ENCODE measurements around the gene TMPRSS13.

Gene TMPRSS13

DNA sequence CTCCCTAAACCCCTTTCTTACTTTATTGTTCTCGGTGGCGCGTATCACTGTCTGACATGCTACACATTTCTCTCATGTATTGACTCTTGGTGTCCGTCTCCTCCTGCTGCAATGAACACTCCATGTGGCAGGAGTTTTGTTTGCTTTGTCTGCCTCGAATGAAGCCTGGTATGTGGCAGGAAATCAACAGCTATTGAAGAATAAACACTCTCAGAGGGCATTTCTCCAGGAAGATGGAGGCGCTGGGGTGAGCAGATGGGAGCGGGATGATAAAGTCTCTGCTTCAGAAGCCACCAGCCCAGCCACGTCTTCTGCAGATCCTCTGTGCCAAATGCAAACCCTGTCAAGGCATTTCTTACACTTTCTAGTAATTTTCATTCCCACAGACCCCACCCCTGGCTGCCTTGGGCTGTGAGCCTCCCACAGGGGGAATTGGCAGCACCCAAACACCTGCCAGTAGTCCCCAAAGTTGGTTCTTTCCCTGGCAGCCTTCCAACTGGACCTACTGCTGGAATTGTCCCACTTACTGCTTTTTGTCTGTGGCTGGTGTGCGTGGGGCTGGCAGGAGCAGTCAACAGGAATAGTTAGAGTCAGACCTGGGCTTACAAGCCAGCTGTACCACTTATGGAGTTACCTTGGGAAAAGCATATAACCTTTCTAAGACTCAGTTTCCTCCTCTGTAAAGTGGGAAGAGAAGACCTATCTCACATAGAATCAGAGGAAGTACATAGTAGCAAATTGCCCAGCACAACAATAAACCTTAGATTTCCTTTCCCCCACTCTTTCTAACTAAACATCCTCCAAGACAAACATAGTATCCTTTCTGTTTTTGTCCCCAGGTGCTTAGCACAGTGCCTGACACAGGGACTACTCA is 43.7 kb upstream of the TMPRSS13 start:
- TF ChIP-seq ZFX (IDR thresholded peaks at IDR 0.05; ENCODE audit: borderline replicate concordance), result no peak
- TF ChIP-seq, protein P1, sequence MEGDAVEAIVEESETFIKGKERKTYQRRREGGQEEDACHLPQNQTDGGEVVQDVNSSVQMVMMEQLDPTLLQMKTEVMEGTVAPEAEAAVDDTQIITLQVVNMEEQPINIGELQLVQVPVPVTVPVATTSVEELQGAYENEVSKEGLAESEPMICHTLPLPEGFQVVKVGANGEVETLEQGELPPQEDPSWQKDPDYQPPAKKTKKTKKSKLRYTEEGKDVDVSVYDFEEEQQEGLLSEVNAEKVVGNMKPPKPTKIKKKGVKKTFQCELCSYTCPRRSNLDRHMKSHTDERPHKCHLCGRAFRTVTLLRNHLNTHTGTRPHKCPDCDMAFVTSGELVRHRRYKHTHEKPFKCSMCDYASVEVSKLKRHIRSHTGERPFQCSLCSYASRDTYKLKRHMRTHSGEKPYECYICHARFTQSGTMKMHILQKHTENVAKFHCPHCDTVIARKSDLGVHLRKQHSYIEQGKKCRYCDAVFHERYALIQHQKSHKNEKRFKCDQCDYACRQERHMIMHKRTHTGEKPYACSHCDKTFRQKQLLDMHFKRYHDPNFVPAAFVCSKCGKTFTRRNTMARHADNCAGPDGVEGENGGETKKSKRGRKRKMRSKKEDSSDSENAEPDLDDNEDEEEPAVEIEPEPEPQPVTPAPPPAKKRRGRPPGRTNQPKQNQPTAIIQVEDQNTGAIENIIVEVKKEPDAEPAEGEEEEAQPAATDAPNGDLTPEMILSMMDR (IDR thresholded peaks at IDR 0.05), result no peak
- no peak overlapping the region for H3K27ac ChIP-seq

DNA sequence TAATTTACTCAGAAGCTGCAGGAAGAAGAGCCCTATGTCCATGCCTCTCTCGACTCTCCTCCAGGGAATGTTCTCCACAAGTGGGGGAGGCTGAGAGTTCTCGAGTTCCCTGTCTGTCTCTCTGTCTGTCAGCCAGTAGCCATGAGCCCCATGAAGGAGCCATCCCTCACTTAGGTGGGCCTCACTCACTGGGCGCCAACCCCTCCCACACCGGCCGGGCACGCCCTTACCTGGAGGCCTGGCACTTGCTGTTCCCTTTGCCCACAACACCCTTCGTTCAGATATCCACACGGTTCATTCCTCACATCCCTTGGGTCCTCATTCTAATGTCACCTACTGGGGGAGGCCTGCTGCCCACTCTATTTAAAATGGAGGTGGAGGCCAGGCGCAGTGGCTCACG is 42.8 kb upstream of the TMPRSS13 start:
- no peak overlapping the region for H3K27ac ChIP-seq
- TF ChIP-seq ZFX (IDR thresholded peaks at IDR 0.05; ENCODE audit: borderline replicate concordance), result no peak
- TF ChIP-seq, protein P1 (IDR thresholded peaks at IDR 0.05), result no peak

DNA sequence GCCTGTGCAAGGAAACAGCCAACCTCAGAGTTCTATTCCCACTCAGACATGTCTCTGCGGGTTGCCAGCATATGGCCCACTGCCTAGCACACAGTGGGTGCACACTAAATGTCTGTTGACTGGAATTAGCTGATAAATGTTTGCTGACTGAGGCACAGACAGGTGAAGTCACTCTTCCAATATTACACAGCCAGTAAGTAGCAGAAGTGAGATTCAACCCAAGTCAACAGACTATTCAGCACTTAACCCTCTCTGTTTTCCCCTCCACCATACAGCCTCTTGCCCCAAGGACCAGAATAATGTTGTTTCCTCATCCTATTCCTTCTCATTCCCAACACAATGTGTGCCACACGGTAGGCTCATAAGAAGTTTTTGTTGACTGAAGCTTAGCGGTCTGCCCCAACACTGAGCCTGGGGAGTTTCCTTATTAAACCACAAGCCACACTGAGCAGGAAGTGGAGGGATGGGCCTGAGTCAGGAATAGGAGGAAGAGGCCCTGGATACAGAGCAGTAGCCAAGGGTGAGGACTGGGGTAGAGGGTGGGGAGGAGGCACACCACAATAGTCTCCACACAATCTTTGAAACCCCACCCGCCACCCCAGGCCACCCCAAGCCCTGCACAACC is 41.3 kb upstream of the TMPRSS13 start:
- H3K27ac ChIP-seq, result no peak overlapping the region
- no peak for TF ChIP-seq ZFX (IDR thresholded peaks at IDR 0.05; ENCODE audit: borderline replicate concordance)
- TF ChIP-seq, protein P1 (IDR thresholded peaks at IDR 0.05), result no peak

DNA sequence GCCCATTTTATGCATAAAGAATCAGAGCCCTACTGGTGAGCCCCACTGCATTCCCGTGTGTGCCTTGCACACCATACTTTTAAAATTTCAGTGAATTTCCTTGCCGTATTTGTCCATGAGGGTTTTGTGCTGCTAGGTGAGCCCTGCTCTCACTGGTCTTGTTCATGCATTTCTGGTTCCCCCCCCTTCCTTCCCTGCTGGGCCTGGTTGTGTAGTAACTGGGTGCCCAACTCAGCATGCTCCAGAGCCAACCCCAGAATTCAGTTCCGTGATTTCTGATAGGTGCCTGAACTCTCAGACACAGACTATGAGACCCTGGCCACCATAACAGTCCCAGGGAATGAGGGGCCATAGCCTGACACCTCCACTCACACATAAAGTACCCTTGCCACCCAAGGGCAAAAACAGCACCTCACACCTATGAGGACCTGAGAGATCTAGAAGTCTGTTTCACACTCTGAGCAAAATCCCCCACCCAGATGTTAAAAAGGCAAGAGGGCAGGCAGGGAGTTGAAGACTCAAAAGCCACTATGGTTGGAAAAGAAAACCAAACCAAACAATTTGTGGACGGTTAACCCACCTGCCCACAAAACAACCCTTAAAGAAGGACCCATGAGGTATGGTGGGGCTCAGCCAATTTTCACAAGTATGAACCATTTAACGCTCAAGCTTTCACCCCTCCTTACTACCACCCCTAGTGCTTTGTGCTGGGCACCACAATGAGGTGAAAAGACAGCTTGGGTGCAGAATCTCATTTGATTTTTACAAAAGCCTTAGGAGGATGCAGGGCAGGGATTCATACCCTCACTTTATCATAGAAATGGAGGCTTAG is 40.2 kb upstream of the TMPRSS13 start:
- TF ChIP-seq ZFX (IDR thresholded peaks at IDR 0.05; ENCODE audit: borderline replicate concordance), result no peak
- TF ChIP-seq, protein P1 (IDR thresholded peaks at IDR 0.05), result no peak
- no peak overlapping the region for H3K27ac ChIP-seq

DNA sequence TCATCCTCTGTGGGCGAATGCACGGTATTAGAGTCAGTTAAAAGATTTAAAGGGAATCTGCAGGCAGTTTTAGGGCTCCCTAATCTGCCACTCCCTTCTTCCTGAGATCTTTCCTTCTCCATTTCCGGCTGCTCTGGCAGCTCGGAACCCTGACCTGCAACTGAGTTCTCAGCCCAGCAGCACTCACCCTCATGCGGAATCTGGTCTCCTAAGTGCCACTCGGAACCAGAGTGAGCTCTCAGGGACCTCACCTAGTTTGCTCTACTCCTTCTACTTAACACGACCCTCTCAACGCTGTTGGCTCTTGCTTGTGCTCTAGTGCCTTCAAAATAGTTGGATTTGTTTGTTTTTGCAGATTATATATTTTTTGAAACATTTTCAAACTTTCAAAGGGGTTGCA is 37.7 kb upstream of the TMPRSS13 start:
- no peak overlapping the region for H3K27ac ChIP-seq
- no peak for TF ChIP-seq ZFX (IDR thresholded peaks at IDR 0.05; ENCODE audit: borderline replicate concordance)
- TF ChIP-seq, protein P1 (IDR thresholded peaks at IDR 0.05), result no peak

DNA sequence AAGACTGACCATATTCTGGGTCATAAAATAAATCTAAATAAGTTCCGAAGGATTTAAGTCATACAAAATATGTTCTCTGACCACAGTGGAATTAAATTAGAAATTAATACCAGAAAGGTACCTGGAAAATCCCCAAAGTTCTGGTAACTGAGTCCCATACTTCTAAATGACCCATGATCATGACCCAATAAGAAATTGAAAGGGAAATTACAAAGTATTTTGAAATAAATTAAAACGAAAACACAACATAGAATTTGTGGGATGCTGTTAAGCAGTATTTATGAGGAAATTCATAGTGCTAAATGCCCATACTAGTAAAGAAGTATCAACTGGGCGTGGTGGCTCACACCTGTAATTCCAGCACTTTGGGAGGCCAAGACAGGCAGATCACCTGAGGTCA is 33.6 kb upstream of the TMPRSS13 start:
- TF ChIP-seq, protein P1 (IDR thresholded peaks at IDR 0.05), result no peak
- no peak for TF ChIP-seq ZFX (IDR thresholded peaks at IDR 0.05; ENCODE audit: borderline replicate concordance)
- no peak overlapping the region for H3K27ac ChIP-seq

Data from 22Rv1 (cell line).